HCT116 (cell line): ENCODE measurements around the gene CXCL11. TPM values are rescaled to one million over a fixed set of nuclear protein-coding genes. Genes with fewer than 3 reads are reported as not detected.
"Not testable (repeated sequence)": the region's sequence is repeated elsewhere in the genome, so short reads cannot be mapped to it uniquely, and the experiment has no call there.

ENCODE experiments used
- ATAC-seq: fragments of 200-7000 bp; cut with Tn5 transposase; 2 replicates; pipeline ENCODE4 v1.9.1; 2020; ENCODE audit warnings: mild to moderate bottlenecking, moderate library complexity
- BruUV-seq: library from RNA; stranded (reverse); fragments of 400-500 nt; replicated peaks from 2 replicates; lab custom pipeline; 2021; lab: Mats Ljungman, UMichigan
- CTCF ChIA-PET: fragments of 300-600 bp; sonication (Branson Sonifier 250); formaldehyde crosslinking; loops from one replicate; lab custom pipeline; 2021; ENCODE audit warnings: antibody characterized with exemption; lab: Charles Lee
- POLR2A ChIA-PET: fragments of 300-600, 350-600 bp; sonication (Branson Sonifier 250); formaldehyde crosslinking; loops from one replicate; lab custom pipeline; 2021; ENCODE audit warnings: antibody characterized with exemption; lab: Charles Lee
- RAD21 ChIA-PET, 2 experiments: fragments of 300-600 bp; sonication (Branson Sonifier 250); formaldehyde crosslinking; loops; one replicate each; lab custom pipeline; 2023; ENCODE audit warnings: low total read pairs in 2 of 2; ENCODE audit not compliant: uncharacterized antibody in 2 of 2, unreplicated experiment in 2 of 2, low non-redundant PET in 1 of 2; lab: Charles Lee
- DNase-seq: peaks from one replicate; pipeline ENCODE4 v3.0.0-alpha.2; 2010; ENCODE audit warnings: low read depth, low spot score
- H2AFZ ChIP-seq: fragments of 200-600 bp; shearing (Covaris generic), sonication (generic); 2 replicates; pipeline ENCODE4 v1.6.1; 2017; ENCODE audit warnings: low read depth, mixed run types, mixed read lengths, antibody characterized with exemption, low read length; ENCODE audit not compliant: poor library complexity, severe bottlenecking
- H3K27ac ChIP-seq: 2 replicates; pipeline ENCODE4 v1.5.1; 2012; ENCODE audit warnings: low read depth, low read length
- H3K27me3 ChIP-seq: fragments of 200-600 bp; sonication (generic); 2 replicates; pipeline ENCODE4 v1.6.1; 2016; ENCODE audit warnings: mixed run types, low read length, mixed read lengths; ENCODE audit not compliant: insufficient read depth
- H3K36me3 ChIP-seq, 2 experiments: fragments of 200-500 bp in 1 of 2; fragments of 200-600 bp in 1 of 2; sonication (Bioruptor generic) in 1 of 2; sonication (generic) in 1 of 2; 2 replicates each; pipeline versions ENCODE4 v1.5.1 to v1.6.1; 2014 to 2016; ENCODE audit warnings: low read length in 2 of 2, inconsistent platforms in 1 of 2, mixed read lengths in 1 of 2, mixed run types in 1 of 2; ENCODE audit not compliant: insufficient read depth in 2 of 2, control insufficient read depth in 1 of 2
- H3K4me1 ChIP-seq, 2 experiments: fragments of 200-600 bp in 1 of 2; sonication (generic) in 1 of 2; 2 replicates each; pipeline versions ENCODE4 v1.5.1 to v1.6.1; 2012 to 2017; ENCODE audit warnings: low read length in 2 of 2, inconsistent platforms in 1 of 2, mild to moderate bottlenecking in 1 of 2, mixed read lengths in 1 of 2, mixed run types in 1 of 2, moderate library complexity in 1 of 2; ENCODE audit not compliant: insufficient read depth in 2 of 2, control insufficient read depth in 1 of 2
- H3K4me2 ChIP-seq: fragments of 200-600 bp; sonication (generic); 2 replicates; pipeline ENCODE4 v1.6.1; 2017; ENCODE audit warnings: mixed run types, low read length, mixed read lengths
- H3K4me3 ChIP-seq, 2 experiments: fragments of 200-600 bp in 1 of 2; sonication (generic) in 1 of 2; replicated peaks in 1 of 2; 2 replicates each; pipeline ENCODE4 v1.5.1; 2011 to 2016; ENCODE audit warnings: low read length in 2 of 2, control low read depth in 1 of 2, low read depth in 1 of 2, mild to moderate bottlenecking in 1 of 2, mixed read lengths in 1 of 2, mixed run types in 1 of 2
- H3K79me2 ChIP-seq: fragments of 200-600 bp; sonication (generic); 2 replicates; pipeline ENCODE4 v1.6.1; 2017; ENCODE audit warnings: mild to moderate bottlenecking, mixed run types, low read length, moderate library complexity, mixed read lengths; ENCODE audit not compliant: insufficient read depth
- H3K9ac ChIP-seq: fragments of 200-600 bp; sonication (generic); 2 replicates; pipeline ENCODE4 v1.6.1; 2016; ENCODE audit warnings: low read length, mixed read lengths
- H3K9me2 ChIP-seq: fragments of 200-600 bp; sonication (generic), shearing (Covaris generic); 2 replicates; pipeline ENCODE4 v1.6.1; 2017; ENCODE audit warnings: mixed run types, mild to moderate bottlenecking, moderate library complexity; ENCODE audit not compliant: insufficient read depth
- H3K9me3 ChIP-seq, 2 experiments: fragments of 200-500 bp in 1 of 2; fragments of 200-600 bp in 1 of 2; sonication (Bioruptor generic) in 1 of 2; sonication (generic) in 1 of 2; 2 replicates each; pipeline ENCODE4 v1.6.1; 2014 to 2017; ENCODE audit warnings: low read length in 2 of 2, mixed read lengths in 2 of 2, inconsistent platforms in 1 of 2, low read depth in 1 of 2, mild to moderate bottlenecking in 1 of 2, mixed run types in 1 of 2, moderate library complexity in 1 of 2; ENCODE audit not compliant: control insufficient read depth in 1 of 2, insufficient read depth in 1 of 2
- H4K20me1 ChIP-seq: fragments of 200-600 bp; sonication (generic), shearing (Covaris generic); 2 replicates; pipeline ENCODE4 v1.6.1; 2017; ENCODE audit warnings: mixed run types, mild to moderate bottlenecking, moderate library complexity; ENCODE audit not compliant: insufficient read depth
- CBX3 ChIP-seq: IDR thresholded peaks from 2 replicates; pipeline ENCODE4 v1.6.1; 2012; ENCODE audit warnings: low read depth
- CEBPB ChIP-seq: IDR thresholded peaks from 2 replicates; pipeline ENCODE4 v1.6.1; 2012; ENCODE audit warnings: low read depth
- CTCF ChIP-seq, 3 experiments: fragments of 200-600 bp in 1 of 3; sonication (generic) in 1 of 3; IDR thresholded peaks in 2 of 3; conservative IDR thresholded peaks in 1 of 3; 2 replicates each; pipeline ENCODE4 v1.5.1; 2012 to 2017; ENCODE audit warnings: low read depth in 2 of 3, low read length in 2 of 3, antibody characterized with exemption in 1 of 3, borderline replicate concordance in 1 of 3, control low read depth in 1 of 3, mild to moderate bottlenecking in 1 of 3, mixed read lengths in 1 of 3, mixed run types in 1 of 3, moderate library complexity in 1 of 3; ENCODE audit not compliant: insufficient read depth in 1 of 3
- FOSL1 ChIP-seq: IDR thresholded peaks from 2 replicates; pipeline ENCODE4 v1.6.1; 2012; ENCODE audit warnings: low read depth
- POLR2AphosphoS5 ChIP-seq: IDR thresholded peaks from 2 replicates; pipeline ENCODE4 v1.6.1; 2011; ENCODE audit warnings: mild to moderate bottlenecking, low read depth, low read length, moderate library complexity
- intact Hi-C: fragments of 100-400 bp; cut with micrococcal nuclease; formaldehyde crosslinking; loops from 2 replicates; pipeline ENCODE4 v1.10.0; 2022
- total RNA-seq: library from RNA; stranded (reverse); gene quantifications from one replicate; pipeline ENCODE4 v1.2.1, GENCODE V29; 2021; ENCODE audit not compliant: unreplicated experiment

Gene CXCL11
- total RNA-seq, 1 experiment from 2014 or later, result not detected

GRCh38 chr4:76001700-76002099 lies 34.2 kb downstream of the CXCL11 start:
- Histone ChIP-seq H4K20me1 (no peaks in the 10 kb centered on the region), H3K9me3 (no peaks in the 10 kb centered on the region), H3K79me2 (no peaks in the 10 kb centered on the region), H3K4me1 (no peaks in the 10 kb centered on the region), H3K4me2 (no peak overlapping the region), H3K9ac (no peak overlapping the region), H3K27me3 (no peaks in the 10 kb centered on the region), H3K36me3 (no peaks in the 10 kb centered on the region), H3K27ac (no peak overlapping the region), H3K4me3 (no peak overlapping the region), H2AFZ (no peak overlapping the region), H3K9me2 (no peaks in the 10 kb centered on the region)
- ChIA-PET RAD21 (no interaction called here), CTCF (no interaction called here), POLR2A (no interaction called here)
- BruUV-seq, result no TSS peak
- no peak for TF ChIP-seq POLR2AphosphoS5
- TF ChIP-seq FOSL1, result no peak
- no peak for TF ChIP-seq CBX3
- TF ChIP-seq CEBPB, result no peak
- ATAC-seq (no peak), DNase-seq (no peak)
- intact Hi-C loops, result no loop called here

- Histone ChIP-seq H3K4me3 (no peak overlapping the region), H3K36me3 (no peaks in the 10 kb centered on the region), H3K9me2 (no peaks in the 10 kb centered on the region), H3K9me3 (no peaks in the 10 kb centered on the region), H4K20me1 (no peaks in the 10 kb centered on the region), H3K27ac (no peak overlapping the region), H3K4me1 (no peaks in the 10 kb centered on the region), H2AFZ (no peak overlapping the region), H3K79me2 (no peaks in the 10 kb centered on the region), H3K9ac (no peak overlapping the region), H3K4me2 (no peak overlapping the region), H3K27me3 (no peaks in the 10 kb centered on the region)
- DNase-seq (no peak), ATAC-seq (no peak)
- ChIA-PET POLR2A (no interaction called here), RAD21 (no interaction called here), CTCF (no interaction called here)
- no peak for TF ChIP-seq CTCF (IDR thresholded peaks at IDR 0.05 in 2 of 3, conservative IDR thresholded peaks at IDR 0.05 in 1 of 3; ENCODE audit: borderline replicate concordance in 1 of 3, insufficient read depth in 1 of 3, low read depth in 2 of 3, low read length in 2 of 3)
- intact Hi-C loops, result no loop called here
- no TSS peak for BruUV-seq
Observed at GRCh38 chr4:76000279-76000678, 35.6 kb downstream of the CXCL11 start.

- H3K79me2 ChIP-seq, RAD21 ChIA-PET, POLR2A ChIA-PET, H3K9me2 ChIP-seq, H2AFZ ChIP-seq, H3K4me1 ChIP-seq, ATAC-seq, H3K4me2 ChIP-seq, BruUV-seq, H3K4me3 ChIP-seq, DNase-seq, H3K9me3 ChIP-seq, H3K36me3 ChIP-seq, H3K27me3 ChIP-seq, H4K20me1 ChIP-seq, H3K27ac ChIP-seq, CTCF ChIA-PET, H3K9ac ChIP-seq: not testable (repeated sequence)
- intact Hi-C loops, result loop anchor here (5.0 to 10.0 kb wide), 2 partner anchors 379 to 506 kb away; no protein-coding TSS in a partner anchor
Observed at GRCh38 chr4:75998525-75999147, 37.2 kb downstream of the CXCL11 start.
